ENCODE results near the gene CDKN2AIP. TPM values are rescaled to one million over a fixed set of nuclear protein-coding genes. Genes with fewer than 3 reads are reported as not detected.

Gene CDKN2AIP
- total and polyA plus RNA-seq, 8 donors = 5.9 to 12.2 (median 7.0) TPM

DNA sequence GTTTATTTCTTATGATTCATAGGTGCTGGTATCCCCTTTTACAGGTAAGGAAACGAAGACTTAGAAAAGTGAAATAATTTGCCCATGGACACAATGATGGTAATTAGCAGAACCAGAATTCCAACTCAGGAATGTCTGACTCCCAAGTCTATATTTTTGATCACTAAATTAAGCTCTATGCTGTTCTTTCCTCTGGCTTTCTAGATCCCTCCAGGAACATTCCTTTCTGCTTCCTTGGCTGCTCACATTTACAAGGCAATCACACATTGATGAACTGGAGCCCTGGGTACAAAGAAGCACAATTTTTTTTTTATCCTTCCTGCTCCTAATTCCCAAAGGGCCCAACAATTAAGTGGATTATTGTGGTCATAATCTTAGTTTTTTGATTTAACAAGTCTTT, 7.0 kb upstream of the CDKN2AIP start:
- H3K27ac ChIP-seq = peak overlapping the region; percentile 64 to 94 (median 74)
- intact Hi-C loops (cut with DNase I) = no loop called here
- no peak for DNase-seq
- no peak for TF ChIP-seq CTCF (IDR thresholded peaks at IDR 0.05)
- no peak for FAIRE-seq
- peaks cover 9 to 21% (median 9%) of the 10 kb centered on the region in 3 donors for H3K4me1 ChIP-seq
- no peaks in the 10 kb centered on the region for H3K27me3 ChIP-seq
- H3K4me3 ChIP-seq = no peak overlapping the region
- no peaks in the 10 kb centered on the region for H3K9me3 ChIP-seq
- no peak for ATAC-seq
- 96 to 98% methylated on average over 1 of the region's 1 CpG for WGBS, 2 donors
- no peaks in the 10 kb centered on the region for H3K36me3 ChIP-seq

- no peak for TF ChIP-seq CTCF (IDR thresholded peaks at IDR 0.05)
- intact Hi-C loops (cut with DNase I) = no loop called here
- WGBS, 2 donors = 42 to 49% methylated on average over 7 of the region's 7 CpGs
- FAIRE-seq (peak; percentile 81), ATAC-seq (peak; percentile 83 to 93 (median 92)), DNase-seq (peak in 3 of 6 donors; percentile 38 to 70 (median 54))
- Histone ChIP-seq H3K36me3 (no peaks in the 10 kb centered on the region), H3K4me1 (peaks cover 9 to 21% (median 9%) of the 10 kb centered on the region in 3 donors), H3K9me3 (no peaks in the 10 kb centered on the region), H3K4me3 (no peak overlapping the region), H3K27me3 (no peaks in the 10 kb centered on the region), H3K27ac (peak overlapping the region; percentile 64 to 94 (median 74))
Observed at GRCh38 chr4:183438458-183439113, 5.8 kb upstream of the CDKN2AIP start.

DNA sequence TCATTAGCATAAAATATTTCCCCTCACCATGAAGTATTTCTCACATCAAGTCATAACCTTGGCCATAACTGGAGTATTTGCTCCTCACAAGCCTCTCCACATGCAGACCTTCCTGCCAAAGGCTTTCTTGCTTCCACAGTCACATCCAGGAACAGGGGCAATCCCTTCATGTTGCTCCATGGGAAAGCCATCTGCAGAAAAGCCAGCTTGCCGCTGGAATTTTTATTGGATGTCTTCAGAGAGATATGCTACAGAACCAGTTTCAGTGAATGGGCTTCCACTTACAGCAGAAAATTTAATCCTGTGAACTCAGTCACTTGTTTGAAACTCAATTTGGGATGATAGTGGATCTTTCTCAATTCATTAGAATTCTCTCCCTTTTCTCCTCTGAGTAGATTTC, 3.2 kb upstream of the CDKN2AIP start:
- no peak for DNase-seq
- Histone ChIP-seq H3K27ac (no peak overlapping the region), H3K4me3 (no peak overlapping the region), H3K9me3 (no peaks in the 10 kb centered on the region), H3K27me3 (no peaks in the 10 kb centered on the region), H3K36me3 (peaks cover 0 to 4% (median 0%) of the 10 kb centered on the region in 3 donors), H3K4me1 (peaks cover 17 to 25% (median 18%) of the 10 kb centered on the region in 3 donors)
- intact Hi-C loops (cut with DNase I) = no loop called here
- no peak for FAIRE-seq
- no peak for TF ChIP-seq CTCF (IDR thresholded peaks at IDR 0.05)
- no peak for ATAC-seq
- WGBS, 2 donors = 32 to 56% methylated on average over 1 of the region's 1 CpG

- Histone ChIP-seq H3K4me3 (peak overlapping the region; percentile 54 to 91 (median 84)), H3K27me3 (no peaks in the 10 kb centered on the region), H3K27ac (peak overlapping the region; percentile 96 to 99 (median 97)), H3K9me3 (no peaks in the 10 kb centered on the region), H3K4me1 (peaks cover 19 to 39% (median 28%) of the 10 kb centered on the region in 3 donors), H3K36me3 (peaks cover 0 to 17% (median 8%) of the 10 kb centered on the region in 3 donors)
- intact Hi-C loops (cut with DNase I) = no loop called here
- peak; percentile 28 to 47 (median 42) for ATAC-seq
- no peak for DNase-seq
- WGBS, 2 donors = 0 to 1% methylated on average over 29 to 30 of the region's 30 CpGs
- no peak for FAIRE-seq
- TF ChIP-seq CTCF (IDR thresholded peaks at IDR 0.05) = no peak
Observed at GRCh38 chr4:183443655-183444213, 702 bp upstream of the CDKN2AIP start.

- FAIRE-seq (no peak), ATAC-seq (peak; percentile 11 to 26 (median 22)), DNase-seq (peak in 3 of 6 donors; percentile 36 to 86 (median 63))
- 0 to 1% methylated on average over 26 of the region's 26 CpGs for WGBS, 2 donors
- no peaks in the 10 kb centered on the region for H3K9me3 ChIP-seq
- peaks cover 23 to 30% (median 30%) of the 10 kb centered on the region in 3 donors for H3K4me1 ChIP-seq
- peak overlapping the region; percentile 96 to 99 (median 97) for H3K27ac ChIP-seq
- intact Hi-C loops (cut with DNase I) = no loop called here
- H3K36me3 ChIP-seq = peaks cover 0 to 22% (median 8%) of the 10 kb centered on the region in 3 donors
- no peaks in the 10 kb centered on the region for H3K27me3 ChIP-seq
- peak overlapping the region; percentile 54 to 91 (median 84) for H3K4me3 ChIP-seq
- TF ChIP-seq CTCF (IDR thresholded peaks at IDR 0.05) = no peak
Observed at GRCh38 chr4:183445097-183445428, 627 bp downstream of the CDKN2AIP start.
